ENCODE results near the gene GRAMD1A.

DNA sequence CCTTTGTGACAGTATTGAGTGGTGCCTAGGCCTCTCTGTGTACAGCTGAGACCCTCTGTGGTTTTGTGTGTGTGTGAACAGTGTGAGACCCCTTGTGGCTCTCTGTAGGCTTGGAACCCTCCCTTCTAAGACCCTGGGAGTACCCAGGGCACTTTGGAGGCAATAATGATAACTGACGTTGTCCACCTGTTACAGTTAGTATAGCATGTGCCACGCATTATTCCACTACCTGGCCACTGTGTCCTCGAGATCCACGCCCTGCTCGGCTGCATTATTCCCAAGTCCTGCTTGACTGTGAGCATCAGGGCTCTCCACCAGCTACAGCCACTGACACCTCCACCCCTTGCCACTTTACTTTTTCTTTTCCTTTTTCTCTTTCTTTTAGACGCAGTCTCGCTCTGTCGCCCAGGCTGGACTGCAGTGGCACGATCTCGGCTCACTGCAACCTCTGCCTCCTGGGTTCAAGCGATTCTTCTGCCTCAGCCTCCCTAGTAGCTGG lies 2.0 kb downstream of the GRAMD1A start:
- TF ChIP-seq, protein P1, sequence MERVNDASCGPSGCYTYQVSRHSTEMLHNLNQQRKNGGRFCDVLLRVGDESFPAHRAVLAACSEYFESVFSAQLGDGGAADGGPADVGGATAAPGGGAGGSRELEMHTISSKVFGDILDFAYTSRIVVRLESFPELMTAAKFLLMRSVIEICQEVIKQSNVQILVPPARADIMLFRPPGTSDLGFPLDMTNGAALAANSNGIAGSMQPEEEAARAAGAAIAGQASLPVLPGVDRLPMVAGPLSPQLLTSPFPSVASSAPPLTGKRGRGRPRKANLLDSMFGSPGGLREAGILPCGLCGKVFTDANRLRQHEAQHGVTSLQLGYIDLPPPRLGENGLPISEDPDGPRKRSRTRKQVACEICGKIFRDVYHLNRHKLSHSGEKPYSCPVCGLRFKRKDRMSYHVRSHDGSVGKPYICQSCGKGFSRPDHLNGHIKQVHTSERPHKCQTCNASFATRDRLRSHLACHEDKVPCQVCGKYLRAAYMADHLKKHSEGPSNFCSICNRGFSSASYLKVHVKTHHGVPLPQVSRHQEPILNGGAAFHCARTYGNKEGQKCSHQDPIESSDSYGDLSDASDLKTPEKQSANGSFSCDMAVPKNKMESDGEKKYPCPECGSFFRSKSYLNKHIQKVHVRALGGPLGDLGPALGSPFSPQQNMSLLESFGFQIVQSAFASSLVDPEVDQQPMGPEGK (CRISPR knock-in tag; IDR thresholded peaks at IDR 0.05; ENCODE audit: borderline replicate concordance): no peak
- no peak for TF ChIP-seq ARNTL (CRISPR knock-in tag; IDR thresholded peaks at IDR 0.05; ENCODE audit: borderline replicate concordance, low read depth)
- TF ChIP-seq RARB (CRISPR knock-in tag; IDR thresholded peaks at IDR 0.05): no peak
